ENCODE measurements around the gene ANKRD40.

DNA sequence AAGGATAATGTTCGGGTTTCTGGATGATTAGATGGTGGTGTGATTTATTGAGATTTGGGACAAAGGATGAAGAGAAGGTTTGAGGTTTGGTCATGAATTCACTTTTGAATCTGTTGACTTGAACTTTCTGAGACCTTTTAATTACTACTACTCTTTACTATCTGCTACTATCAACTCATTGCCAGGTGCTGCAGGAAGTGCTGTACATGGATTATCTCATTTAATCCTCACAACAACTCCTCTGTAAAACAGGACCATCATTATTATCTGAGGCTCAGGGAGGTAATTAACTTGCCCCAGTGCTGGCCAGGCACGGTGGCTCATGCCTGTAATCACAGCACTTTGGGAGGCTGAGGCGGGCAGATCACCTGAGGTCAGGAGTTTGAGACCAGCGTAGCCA, 2.9 kb upstream of the ANKRD40 start:
- TF ChIP-seq E2F4 (CRISPR knock-in tag; IDR thresholded peaks at IDR 0.05; ENCODE audit: borderline replicate concordance, low read depth) (no peak), CBFB (CRISPR knock-in tag; IDR thresholded peaks at IDR 0.05; ENCODE audit: low read depth) (no peak), CTCF (IDR thresholded peaks at IDR 0.05) (no peak), ELF4 (CRISPR knock-in tag; IDR thresholded peaks at IDR 0.05; ENCODE audit: low read depth) (no peak), ZNF423 (CRISPR knock-in tag; IDR thresholded peaks at IDR 0.05) (no peak), FOXJ3 (CRISPR knock-in tag; IDR thresholded peaks at IDR 0.05; ENCODE audit: borderline replicate concordance) (no peak), ATF1 (CRISPR knock-in tag; IDR thresholded peaks at IDR 0.05) (no peak)
- TF ChIP-seq, protein P1, sequence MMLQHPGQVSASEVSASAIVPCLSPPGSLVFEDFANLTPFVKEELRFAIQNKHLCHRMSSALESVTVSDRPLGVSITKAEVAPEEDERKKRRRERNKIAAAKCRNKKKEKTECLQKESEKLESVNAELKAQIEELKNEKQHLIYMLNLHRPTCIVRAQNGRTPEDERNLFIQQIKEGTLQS (CRISPR knock-in tag; conservative IDR thresholded peaks at IDR 0.05), result no peak
- TF ChIP-seq, protein P2, sequence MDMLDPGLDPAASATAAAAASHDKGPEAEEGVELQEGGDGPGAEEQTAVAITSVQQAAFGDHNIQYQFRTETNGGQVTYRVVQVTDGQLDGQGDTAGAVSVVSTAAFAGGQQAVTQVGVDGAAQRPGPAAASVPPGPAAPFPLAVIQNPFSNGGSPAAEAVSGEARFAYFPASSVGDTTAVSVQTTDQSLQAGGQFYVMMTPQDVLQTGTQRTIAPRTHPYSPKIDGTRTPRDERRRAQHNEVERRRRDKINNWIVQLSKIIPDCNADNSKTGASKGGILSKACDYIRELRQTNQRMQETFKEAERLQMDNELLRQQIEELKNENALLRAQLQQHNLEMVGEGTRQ (CRISPR knock-in tag; IDR thresholded peaks at IDR 0.05), result no peak
